ENCODE data around the gene HMCN1. TPM values are rescaled to one million over a fixed set of nuclear protein-coding genes. Genes with fewer than 3 reads are reported as not detected.

Gene HMCN1
- total RNA-seq, 1 experiment from 2014 or later, result 0.31 TPM

- intact Hi-C loops (cut with micrococcal nuclease; ENCODE audit: unreplicated experiment), result no loop called here
- BruUV-seq (replicated peaks), result no TSS peak
- CTCF ChIA-PET, result no interaction called here
Observed at GRCh38 chr1:185849014-185849413, 114.8 kb downstream of the HMCN1 start.

GRCh38 chr1:185850366-185850765 lies 116.2 kb downstream of the HMCN1 start:
- no peaks in the 10 kb centered on the region for H3F3A ChIP-seq (ENCODE audit: insufficient read depth, low read depth)
- CTCF ChIA-PET, result no interaction called here
- H3K27ac ChIP-seq, result no peak overlapping the region
- TF ChIP-seq EZH2 (IDR thresholded peaks at IDR 0.05; ENCODE audit: low read depth) (no peak), CTCF (conservative IDR thresholded peaks at IDR 0.05) (no peak)
- H3K4me3 ChIP-seq, result no peak overlapping the region
- peak in 1 of 2 experiments; percentile 12 for DNase-seq
- intact Hi-C loops (cut with micrococcal nuclease; ENCODE audit: unreplicated experiment), result no loop called here
- H3K79me2 ChIP-seq (ENCODE audit: low read depth), result no peaks in the 10 kb centered on the region
- no peaks in the 10 kb centered on the region for H4K20me1 ChIP-seq (ENCODE audit: insufficient read depth)
- no peaks in the 10 kb centered on the region for H3K27me3 ChIP-seq (ENCODE audit: insufficient read depth, low read depth)
- H3K4me2 ChIP-seq, result no peak overlapping the region
- H3K36me3 ChIP-seq (ENCODE audit: low read depth), result no peaks in the 10 kb centered on the region
- H2AFZ ChIP-seq, result no peak overlapping the region
- H3K9me2 ChIP-seq (ENCODE audit: insufficient read depth), result no peaks in the 10 kb centered on the region
- POLR2A ChIA-PET (ENCODE audit: unreplicated experiment), result no interaction called here
- no peaks in the 10 kb centered on the region for H3K9me3 ChIP-seq (ENCODE audit: insufficient read depth, low read depth)
- no TSS peak for BruUV-seq (replicated peaks)
- no peaks in the 10 kb centered on the region for H3K4me1 ChIP-seq (replicated peaks; ENCODE audit: insufficient read depth)

More at GRCh38 chr1:185849014-185849413, 114.8 kb downstream of the HMCN1 start:
- Histone ChIP-seq H3K79me2 (ENCODE audit: low read depth) (no peaks in the 10 kb centered on the region), H2AFZ (no peak overlapping the region), H3K4me1 (replicated peaks; ENCODE audit: insufficient read depth) (no peaks in the 10 kb centered on the region), H3F3A (ENCODE audit: insufficient read depth, low read depth) (no peaks in the 10 kb centered on the region), H3K9me2 (ENCODE audit: insufficient read depth) (no peaks in the 10 kb centered on the region), H3K27ac (no peak overlapping the region), H3K27me3 (ENCODE audit: insufficient read depth, low read depth) (no peaks in the 10 kb centered on the region), H4K20me1 (ENCODE audit: insufficient read depth) (no peaks in the 10 kb centered on the region), H3K9me3 (ENCODE audit: insufficient read depth, low read depth) (no peaks in the 10 kb centered on the region), H3K4me2 (no peak overlapping the region), H3K4me3 (no peak overlapping the region), H3K36me3 (ENCODE audit: low read depth) (no peaks in the 10 kb centered on the region)
- DNase-seq, result no peak
- TF ChIP-seq EZH2 (IDR thresholded peaks at IDR 0.05; ENCODE audit: low read depth), result no peak
- TF ChIP-seq CTCF (conservative IDR thresholded peaks at IDR 0.05), result no peak
- POLR2A ChIA-PET (ENCODE audit: unreplicated experiment), result no interaction called here

GRCh38 chr1:185853739-185854138 lies 119.5 kb downstream of the HMCN1 start:
- Histone ChIP-seq H3K36me3 (ENCODE audit: low read depth) (no peaks in the 10 kb centered on the region), H3K79me2 (ENCODE audit: low read depth) (no peaks in the 10 kb centered on the region), H3K27ac (no peak overlapping the region), H3K27me3 (ENCODE audit: insufficient read depth, low read depth) (no peaks in the 10 kb centered on the region), H3K9me3 (ENCODE audit: insufficient read depth, low read depth) (no peaks in the 10 kb centered on the region), H3K4me2 (no peak overlapping the region), H3K4me1 (replicated peaks; ENCODE audit: insufficient read depth) (no peaks in the 10 kb centered on the region), H4K20me1 (ENCODE audit: insufficient read depth) (no peaks in the 10 kb centered on the region), H3F3A (ENCODE audit: insufficient read depth, low read depth) (no peaks in the 10 kb centered on the region), H2AFZ (no peak overlapping the region), H3K9me2 (ENCODE audit: insufficient read depth) (no peaks in the 10 kb centered on the region), H3K4me3 (no peak overlapping the region)
- peak in 1 of 2 experiments; percentile 50 for DNase-seq
- ChIA-PET CTCF (no interaction called here), POLR2A (ENCODE audit: unreplicated experiment) (no interaction called here)
- TF ChIP-seq EZH2 (IDR thresholded peaks at IDR 0.05; ENCODE audit: low read depth) (no peak), CTCF (conservative IDR thresholded peaks at IDR 0.05) (no peak)
- no TSS peak for BruUV-seq (replicated peaks)
- intact Hi-C loops (cut with micrococcal nuclease; ENCODE audit: unreplicated experiment), result no loop called here
